ENCODE data around the gene IL17REL.

The IL17REL gene

GRCh38 chr22:50046019-50046415 lies 33.5 kb upstream of the IL17REL start:
- no peak for DNase-seq (ENCODE audit: low read depth in 2 of 2)

GRCh38 chr22:50045211-50046018 lies 32.9 kb upstream of the IL17REL start:
- no peak for DNase-seq (ENCODE audit: low read depth in 2 of 2)

GRCh38 chr22:50044485-50045118 lies 32.0 kb upstream of the IL17REL start:
- no peak for DNase-seq (ENCODE audit: low read depth in 2 of 2)

- no peak for DNase-seq (ENCODE audit: low read depth in 2 of 2)
Measured at GRCh38 chr22:50041361-50042065, 28.9 kb upstream of the IL17REL start.

DNA sequence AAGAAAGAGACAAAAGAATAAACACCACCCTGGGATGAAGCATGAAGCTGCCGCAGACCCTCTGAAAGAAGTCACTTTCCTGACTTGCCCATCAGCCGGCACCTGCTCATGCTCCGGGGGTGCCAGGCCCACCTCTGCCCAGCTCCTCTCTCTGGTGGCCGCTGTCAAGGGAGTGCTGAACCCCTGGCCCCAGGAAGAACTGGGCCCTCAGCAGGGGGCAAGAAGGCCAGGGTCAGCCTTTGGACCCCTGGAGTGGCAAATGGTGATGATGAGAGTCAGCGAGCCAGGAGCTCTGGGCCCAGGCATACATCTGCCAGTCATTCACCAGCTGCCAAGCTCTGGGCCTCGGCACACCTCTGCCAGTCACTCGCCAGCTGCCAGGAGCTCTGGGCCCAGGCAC lies 28.2 kb upstream of the IL17REL start:
- no peak for DNase-seq (ENCODE audit: low read depth in 2 of 2)

- no peak for DNase-seq (ENCODE audit: low read depth in 2 of 2)
Measured at GRCh38 chr22:50039669-50040443, 27.3 kb upstream of the IL17REL start.

DNA sequence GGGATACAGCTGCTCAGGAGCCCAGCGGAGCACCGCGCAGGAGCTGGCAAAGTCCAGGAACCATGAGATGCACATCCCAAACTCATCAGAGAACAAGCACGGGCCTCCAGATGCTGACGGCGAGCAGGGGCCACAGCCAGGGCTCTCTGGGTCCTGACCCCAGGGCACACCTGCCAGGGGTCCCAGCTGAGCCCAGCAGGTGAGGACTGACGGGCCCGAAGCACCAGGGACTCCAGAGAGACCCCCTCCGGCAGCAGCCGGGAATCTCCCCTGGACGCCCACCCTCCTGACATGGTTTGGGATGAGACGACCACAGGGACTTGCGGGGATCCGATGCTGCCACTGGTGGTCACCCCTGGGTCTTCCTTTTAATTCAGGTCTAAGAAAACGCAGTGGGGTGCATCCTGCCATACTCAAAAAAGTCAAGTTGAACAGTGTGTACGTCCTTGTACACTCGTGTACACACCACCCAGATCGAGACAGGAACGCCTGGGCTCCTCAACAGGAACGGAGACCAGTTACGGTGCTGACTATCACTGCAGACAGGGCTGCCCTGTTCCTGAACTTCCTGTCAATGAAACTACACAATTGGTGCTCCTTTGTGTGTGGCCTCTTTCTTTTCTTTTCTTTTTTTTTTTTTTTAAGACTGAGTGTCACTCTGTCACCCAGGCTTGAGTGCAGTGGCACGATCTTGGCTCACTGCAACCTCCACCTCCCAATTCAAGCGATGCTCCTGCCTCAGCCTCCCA lies 23.6 kb upstream of the IL17REL start:
- DNase-seq (ENCODE audit: low read depth in 2 of 2): no peak

- no peak for DNase-seq (ENCODE audit: low read depth in 2 of 2)
Measured at GRCh38 chr22:50035131-50035881, 22.7 kb upstream of the IL17REL start.

GRCh38 chr22:50034126-50035081 lies 21.8 kb upstream of the IL17REL start:
- DNase-seq (ENCODE audit: low read depth in 2 of 2): no peak

DNA sequence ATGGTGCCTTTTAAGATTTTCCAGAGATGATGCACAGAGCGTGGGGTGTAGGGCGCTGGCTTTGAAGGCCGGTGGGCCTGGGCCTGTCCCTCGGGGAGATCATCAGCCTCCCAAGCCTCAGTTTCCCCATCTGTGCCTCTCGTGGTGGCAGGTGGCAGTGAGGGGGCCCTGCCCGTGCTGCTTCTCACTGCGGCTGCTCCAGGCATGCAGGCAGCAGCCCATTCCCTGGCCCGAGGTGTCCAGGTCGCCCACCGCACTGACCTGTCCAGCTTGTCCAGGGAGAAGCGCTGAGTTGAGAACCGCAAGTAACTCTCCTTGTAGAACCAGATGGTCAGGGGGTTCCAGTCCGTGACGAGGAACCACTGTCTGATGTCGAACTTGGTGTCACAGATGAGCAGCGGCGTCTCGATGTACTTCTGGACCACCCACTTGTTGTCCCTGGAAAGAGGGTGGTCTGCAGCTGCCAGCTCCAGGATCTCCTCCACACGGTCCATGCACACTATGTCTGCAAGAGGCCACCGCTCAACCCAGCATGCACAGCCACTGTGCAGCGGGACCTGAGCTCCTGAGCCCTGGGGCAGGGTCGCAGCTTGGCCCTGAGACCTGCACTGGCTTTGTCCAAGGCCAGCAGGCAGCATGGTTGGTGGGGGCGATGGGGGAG lies 20.5 kb upstream of the IL17REL start:
- no peak for DNase-seq (ENCODE audit: low read depth in 2 of 2)

GRCh38 chr22:50032109-50032871 lies 19.7 kb upstream of the IL17REL start:
- no peak for DNase-seq (ENCODE audit: low read depth in 2 of 2)

GRCh38 chr22:50031189-50032091 lies 18.9 kb upstream of the IL17REL start:
- DNase-seq (ENCODE audit: low read depth in 2 of 2): no peak

GRCh38 chr22:50030297-50031188 lies 18.0 kb upstream of the IL17REL start:
- DNase-seq (ENCODE audit: low read depth in 2 of 2): peak; percentile 61 to 67

DNA sequence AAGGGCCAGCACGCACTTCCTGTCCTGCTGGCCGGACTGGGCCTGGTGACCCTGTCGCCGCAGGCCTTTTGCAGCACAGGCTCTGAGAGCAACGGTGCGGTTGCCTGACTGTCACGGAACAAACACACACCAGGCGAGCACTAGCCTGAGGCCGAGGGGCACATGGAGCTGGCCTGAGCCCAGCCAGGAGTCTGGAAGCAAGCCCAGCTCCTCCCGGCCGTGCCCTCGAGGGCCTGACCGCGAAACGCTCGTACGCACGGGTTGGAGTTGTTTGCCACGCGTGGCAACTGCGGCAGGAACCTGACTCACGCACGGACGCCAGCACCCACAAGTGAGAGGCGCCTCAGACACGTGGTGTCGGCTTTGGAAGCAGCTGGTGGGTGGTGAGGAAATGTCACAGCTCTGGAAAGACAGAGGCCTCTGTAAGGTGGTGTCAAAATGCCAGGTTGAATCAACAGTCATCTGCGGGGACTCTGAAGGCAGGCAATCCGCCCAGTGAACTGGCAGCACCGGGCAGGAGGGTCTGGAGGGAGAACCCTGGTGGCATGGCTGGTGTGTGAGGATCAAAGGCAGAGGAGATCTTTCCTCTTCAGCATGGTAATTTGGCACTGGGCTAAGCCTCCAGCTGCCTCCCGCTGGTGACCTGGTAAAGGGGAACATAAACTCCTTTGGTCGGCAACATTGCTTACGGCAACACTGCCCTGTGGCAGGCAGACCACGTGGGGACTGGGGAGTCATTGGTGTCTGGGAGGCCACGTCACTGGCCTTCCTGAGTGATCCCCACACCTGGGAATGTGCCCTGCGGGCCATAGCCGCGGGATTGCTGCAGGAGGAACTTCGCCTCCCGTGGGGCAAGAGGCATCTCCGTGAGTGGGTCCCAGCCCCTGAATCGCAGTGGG lies 15.3 kb upstream of the IL17REL start:
- peak; percentile 50 to 55 for DNase-seq (ENCODE audit: low read depth in 2 of 2)

DNA sequence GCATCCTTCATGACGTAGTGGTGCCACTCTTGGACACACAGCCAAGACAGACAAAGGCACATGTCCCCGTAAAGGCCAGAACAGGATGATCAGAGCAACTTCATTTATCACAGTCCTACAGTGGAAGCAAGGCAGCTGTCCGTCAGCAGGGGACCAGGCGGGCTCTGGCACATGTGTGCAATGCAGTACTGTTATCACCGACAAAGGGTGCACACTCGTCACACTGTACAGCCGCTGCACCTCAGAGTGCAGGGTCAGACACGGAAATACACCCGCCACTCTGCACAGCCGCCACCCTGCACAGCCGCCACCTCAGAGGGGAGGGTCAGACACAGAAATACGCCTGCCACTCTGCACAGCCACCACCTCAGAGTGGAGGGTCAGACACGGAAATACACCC lies 13.4 kb upstream of the IL17REL start:
- no peak for DNase-seq (ENCODE audit: low read depth in 2 of 2)
